Cardiac ventricle fibroblast (primary cell): ENCODE data around the gene PLS3. TPM values are rescaled to one million over a fixed set of nuclear protein-coding genes. Genes with fewer than 3 reads are reported as not detected.

Experiments
- total RNA-seq: library from RNA; depleted of rRNA; stranded (reverse); fragments of >200 nt; gene quantifications from 2 replicates; pipeline ENCODE4 v1.2.3, GENCODE V29; 2015

The PLS3 gene
- total RNA-seq: 75.9 and 82.5 TPM in 2 replicates

GRCh38 chrX:115560978-115561604 is at the start of gene PLS3:
TSS of gene PLS3 (plus strand) at chrX:115561174. CDS start at chrX:115610251, 49,077 bp downstream.

